Stomach (tissue), 19 donors: ENCODE measurements around the gene SYT15. TPM values are rescaled to one million over a fixed set of nuclear protein-coding genes. Genes with fewer than 3 reads are reported as not detected.
"Not testable (repeated sequence)": the region's sequence is repeated elsewhere in the genome, so short reads cannot be mapped to it uniquely, and the experiment has no call there.

Experiments used
- DNase-seq, 2 donors: peaks; one replicate each; pipeline versions ENCODE4 v3.0.0 to v3.0.0-alpha.2; 2013 to 2019
- H3K27ac ChIP-seq, 5 donors: fragments of 200-600 bp in 4 of 5; sonication (generic) in 4 of 5; one replicate each; pipeline ENCODE4 v1.5.1; 2013 to 2019; ENCODE audit warnings: mild to moderate bottlenecking in 1 of 5, moderate library complexity in 1 of 5
- H3K27me3 ChIP-seq, 3 donors: fragments of 200-600 bp; sonication (generic); one replicate each; pipeline ENCODE4 v1.5.1; 2017 to 2019; ENCODE audit warnings: mixed run types in 1 of 3
- H3K36me3 ChIP-seq, 4 donors: fragments of 200-600 bp; sonication (generic); 1 replicate in 3 of 4; 2 replicates in 1 of 4; pipeline ENCODE4 v1.5.1; 2016 to 2019
- H3K4me1 ChIP-seq, 4 donors: fragments of 200-600 bp; sonication (generic); one replicate each; pipeline ENCODE4 v1.5.1; 2016 to 2019
- H3K4me3 ChIP-seq, 4 donors: fragments of 200-600 bp; sonication (generic) in 3 of 4; one replicate each; pipeline ENCODE4 v1.5.1; 2016 to 2019; ENCODE audit warnings: mild to moderate bottlenecking in 1 of 4
- H3K9me3 ChIP-seq, 4 donors: fragments of 200-600 bp; sonication (generic); one replicate each; pipeline ENCODE4 v1.5.1; 2016 to 2019
- CTCF ChIP-seq, 7 experiments: fragments of 450-650 bp in 4 of 7; fragments of 200-600 bp in 3 of 7; sonication (generic) in 3 of 7; IDR thresholded peaks; one replicate each; pipeline ENCODE4 v1.5.1; 2016 to 2019; ENCODE audit warnings: antibody characterized with exemption in 7 of 7, control low read depth in 2 of 7, mild to moderate bottlenecking in 1 of 7
- EP300 ChIP-seq: sonication (generic); formaldehyde crosslinking; IDR thresholded peaks from one replicate; pipeline ENCODE4 v1.6.1; 2017; ENCODE audit warnings: antibody characterized with exemption
- POLR2A ChIP-seq, 4 donors: fragments of 450-650 bp; IDR thresholded peaks; one replicate each; pipeline ENCODE4 v1.6.1; 2016; ENCODE audit warnings: antibody characterized with exemption in 4 of 4, control low read depth in 2 of 4, mild to moderate bottlenecking in 1 of 4, moderate library complexity in 1 of 4
- POLR2AphosphoS5 ChIP-seq, 3 donors: sonication (generic); formaldehyde crosslinking; IDR thresholded peaks; one replicate each; pipeline ENCODE4 v1.6.1; 2016; ENCODE audit warnings: antibody characterized with exemption in 3 of 3
- WGBS, 5 donors: extraction: QIAGEN DNeasy Blood & Tissue Kit in 3 of 5; methylation state at CpG; one replicate each; pipeline versions ENCODE4 v1.1.5 to v1.1.7; 2013 to 2018; 5-methylcytosine and 5-hydroxymethylcytosine counted together
- intact Hi-C: fragments of 100-400 bp; cut with DNase I; formaldehyde crosslinking; loops from one replicate; pipeline ENCODE4 v1.15.1; 2023; ENCODE audit warnings: low total_unique reads
- long read RNA-seq, 10 donors: transcript quantifications; one replicate each; lab custom pipeline, GENCODE V29; 2026
- polyA plus RNA-seq, 3 donors: library from polyadenylated mRNA; stranded (reverse); fragments of 200-250 nt; gene quantifications; one replicate each; pipeline ENCODE4 v1.2.3, GENCODE V29; 2013
- total RNA-seq, 5 donors: library from RNA; depleted of rRNA; stranded (reverse); fragments of >200 nt; gene quantifications; one replicate each; pipeline versions ENCODE4 v1.1.0 to v1.2.3, GENCODE V29; 2014 to 2016
- donor health status: healthy with polysubstance abuse.
- donor health status: Bipolar disorder and iron deficiency.
- donor health status: healthy.

The SYT15 gene
- total RNA-seq = 10 to 100 TPM in 1 of 5 donors, 1 to 10 TPM in 1, under 1 TPM in 1, not detected in 2; 0.29 to 85.8 (median 2.9) TPM
- under 1 TPM; 0.12 to 0.95 (median 0.92) TPM for polyA plus RNA-seq
- long read RNA-seq, donor 1 = 0 reads
- long read RNA-seq, donor 2 = 0 reads
- long read RNA-seq, donor 3 = 0 reads
- long read RNA-seq, donor 4 = 0 reads
- long read RNA-seq, donor 5 = 0 reads
- long read RNA-seq, donor 6 = 0 reads
- long read RNA-seq, donor 7 = 0 reads
- long read RNA-seq, donor 8 = 0 reads
- long read RNA-seq, donor 9 = 0 reads
- long read RNA-seq, donor 10 = 0 reads

- H3K36me3 ChIP-seq, H3K4me1 ChIP-seq, H3K9me3 ChIP-seq, H3K27ac ChIP-seq, intact Hi-C loops: not testable (repeated sequence)
- peak in 1 of 2 donors; percentile 5 for DNase-seq
- peaks cover 0 to 15% (median 0%) of the 10 kb centered on the region in 3 donors for H3K27me3 ChIP-seq
- peak within 1 kb of the TSS in 2 of 4 donors; percentile 13 to 36 for H3K4me3 ChIP-seq
- WGBS, 5 donors = 0 to 1% (median 1%) methylated on average over 15 to 38 of the region's 68 CpGs; no CpG with 5 or more reads in 2 of the 5 donors
Measured at GRCh38 chr10:46578474-46579178, at the start of gene SYT15. SYT15 (plus strand) TSS chr10:46579128; CDS start chr10:46579169, 41 bp downstream.

GRCh38 chr10:46529742-46530141 is 49.2 kb upstream of the SYT15 start:
- H3K27me3 ChIP-seq, H3K9me3 ChIP-seq, H3K27ac ChIP-seq, intact Hi-C loops, H3K36me3 ChIP-seq, H3K4me3 ChIP-seq, H3K4me1 ChIP-seq: not testable (repeated sequence)
- 84 to 90% (median 88%) methylated on average over 7 of the region's 7 CpGs for WGBS, 5 donors
- DNase-seq = peak in 1 of 2 donors; percentile 24

- Histone ChIP-seq H3K36me3 (no peaks in the 10 kb centered on the region), H3K27ac (no peak overlapping the region), H3K27me3 (no peaks in the 10 kb centered on the region), H3K4me1 (no peaks in the 10 kb centered on the region), H3K9me3 (no peaks in the 10 kb centered on the region), H3K4me3 (no peak overlapping the region)
- whole genome bisulfite sequencing, 5 donors = 87 to 93% (median 92%) methylated on average over 18 of the region's 18 CpGs
- intact Hi-C loops = no loop called here
- DNase-seq = peak; percentile 24 to 48
- TF ChIP-seq EP300 (no peak), POLR2A (IDR thresholded peaks at IDR 0.05) (no peak), POLR2AphosphoS5 (IDR thresholded peaks at IDR 0.05) (no peak), CTCF (IDR thresholded peaks at IDR 0.05) (no peak)
Measured at GRCh38 chr10:46530249-46531186, 48.4 kb upstream of the SYT15 start.

GRCh38 chr10:46532256-46532655 is 46.7 kb upstream of the SYT15 start:
- H3K4me1 ChIP-seq, H3K27me3 ChIP-seq, H3K36me3 ChIP-seq, H3K27ac ChIP-seq, H3K9me3 ChIP-seq, intact Hi-C loops, H3K4me3 ChIP-seq: not testable (repeated sequence)
- peak in 1 of 2 donors; percentile 23 for DNase-seq
- WGBS, 5 donors = 72 to 88% (median 84%) methylated on average over 1 of the region's 1 CpG

GRCh38 chr10:46534828-46535524 is 44.0 kb upstream of the SYT15 start:
- H3K27ac ChIP-seq = no peak overlapping the region
- H3K9me3 ChIP-seq = no peaks in the 10 kb centered on the region
- H3K4me1 ChIP-seq = peaks cover 0 to 18% (median 13%) of the 10 kb centered on the region in 4 donors
- intact Hi-C loops = no loop called here
- peak in 1 of 2 donors; percentile 21 for DNase-seq
- H3K4me3 ChIP-seq = no peak overlapping the region
- peaks cover 0 to 15% (median 0%) of the 10 kb centered on the region in 3 donors for H3K27me3 ChIP-seq
- WGBS, 5 donors = 82 to 90% (median 85%) methylated on average over 6 of the region's 6 CpGs
- TF ChIP-seq POLR2AphosphoS5 (IDR thresholded peaks at IDR 0.05) (no peak), CTCF (IDR thresholded peaks at IDR 0.05) (no peak), POLR2A (IDR thresholded peaks at IDR 0.05) (no peak), EP300 (no peak)
- no peaks in the 10 kb centered on the region for H3K36me3 ChIP-seq
